Neural progenitor cell (in vitro differentiated cells): ENCODE measurements around the gene PMEPA1.

Experiments used
- EZH2 ChIP-seq: fragments of 200-600 bp; sonication (generic); IDR thresholded peaks from 2 replicates; pipeline ENCODE4 v1.6.1; 2017; ENCODE audit warnings: antibody characterized with exemption, mild to moderate bottlenecking, moderate library complexity
- EZH2phosphoT487 ChIP-seq: fragments of 200-600 bp; sonication (generic); IDR thresholded peaks from 2 replicates; pipeline ENCODE4 v1.6.1; 2017; ENCODE audit warnings: antibody characterized with exemption
- TF ChIP-seq, protein P1 (sequence below): fragments of 200-600 bp; sonication (generic); IDR thresholded peaks from 2 replicates; pipeline ENCODE4 v1.5.1; 2017; ENCODE audit warnings: antibody characterized with exemption, mild to moderate bottlenecking

DNA sequence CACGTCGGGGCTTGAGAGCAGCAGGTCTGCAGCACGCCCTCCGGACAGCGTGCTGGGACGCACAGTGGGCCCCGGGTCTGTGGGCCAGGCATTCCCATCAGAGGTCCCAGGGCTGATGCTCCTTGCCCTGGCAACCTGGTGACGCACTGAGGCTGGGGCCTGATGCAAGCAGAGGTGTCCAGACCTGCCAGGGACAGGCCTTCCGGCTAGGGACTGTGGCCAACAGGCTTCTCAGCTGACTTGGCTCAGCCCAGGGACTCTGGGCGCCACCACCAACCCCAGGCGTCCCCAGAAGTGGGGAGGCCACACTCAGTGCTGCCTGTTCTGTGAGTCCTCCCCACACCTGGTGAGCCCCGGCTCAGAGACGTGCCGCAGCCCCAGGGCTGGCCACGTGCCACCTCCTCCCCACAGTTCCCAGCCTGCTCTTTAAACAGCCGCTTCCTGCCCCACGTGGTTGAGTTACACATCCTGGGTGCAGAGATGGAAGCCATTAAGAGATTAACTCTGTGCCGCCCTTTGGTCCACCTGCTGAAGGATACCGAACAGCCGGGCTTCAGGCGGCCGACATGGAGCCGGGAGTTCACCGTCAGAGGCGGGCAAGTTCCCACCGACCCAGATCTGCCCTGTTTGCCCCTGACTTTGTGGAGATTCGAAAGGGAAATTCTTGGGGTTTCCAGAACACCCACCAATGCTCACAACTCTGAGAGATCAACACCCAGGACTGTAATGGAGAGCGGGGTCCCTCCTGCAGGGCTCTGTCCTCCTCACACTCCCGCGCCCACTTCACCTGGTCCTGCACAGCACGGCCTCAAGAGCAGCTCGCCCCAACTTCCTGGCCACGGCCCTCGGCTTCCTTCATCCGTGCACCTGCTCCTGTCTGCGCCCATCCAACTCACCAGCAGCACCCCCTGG lies 52.0 kb downstream of the PMEPA1 start:
- TF ChIP-seq, protein P1, sequence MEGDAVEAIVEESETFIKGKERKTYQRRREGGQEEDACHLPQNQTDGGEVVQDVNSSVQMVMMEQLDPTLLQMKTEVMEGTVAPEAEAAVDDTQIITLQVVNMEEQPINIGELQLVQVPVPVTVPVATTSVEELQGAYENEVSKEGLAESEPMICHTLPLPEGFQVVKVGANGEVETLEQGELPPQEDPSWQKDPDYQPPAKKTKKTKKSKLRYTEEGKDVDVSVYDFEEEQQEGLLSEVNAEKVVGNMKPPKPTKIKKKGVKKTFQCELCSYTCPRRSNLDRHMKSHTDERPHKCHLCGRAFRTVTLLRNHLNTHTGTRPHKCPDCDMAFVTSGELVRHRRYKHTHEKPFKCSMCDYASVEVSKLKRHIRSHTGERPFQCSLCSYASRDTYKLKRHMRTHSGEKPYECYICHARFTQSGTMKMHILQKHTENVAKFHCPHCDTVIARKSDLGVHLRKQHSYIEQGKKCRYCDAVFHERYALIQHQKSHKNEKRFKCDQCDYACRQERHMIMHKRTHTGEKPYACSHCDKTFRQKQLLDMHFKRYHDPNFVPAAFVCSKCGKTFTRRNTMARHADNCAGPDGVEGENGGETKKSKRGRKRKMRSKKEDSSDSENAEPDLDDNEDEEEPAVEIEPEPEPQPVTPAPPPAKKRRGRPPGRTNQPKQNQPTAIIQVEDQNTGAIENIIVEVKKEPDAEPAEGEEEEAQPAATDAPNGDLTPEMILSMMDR, result no peak
- TF ChIP-seq EZH2 (no peak), EZH2phosphoT487 (no peak)
